Non-pigmented ciliary epithelial cell (primary cell): ENCODE data around the gene C12orf43.
A peak's percentile ranks its signal among the peaks of the same experiment; 100 is the strongest.
"Not testable (repeated sequence)": the region's sequence is repeated elsewhere in the genome, so short reads cannot be mapped to it uniquely, and the experiment has no call there.

Source experiments
- DNase-seq: peaks from one replicate; pipeline ENCODE4 v3.0.0-alpha.2; 2010; ENCODE audit warnings: low read depth

The C12orf43 gene

GRCh38 chr12:121015825-121016766 lies at the start of gene C12orf43:
Gene C12orf43, minus strand, starts transcription at chr12:121016487. Its CDS starts 13 bp downstream, at chr12:121016474.
- DNase-seq, result peak; percentile 63

GRCh38 chr12:121065345-121065744 lies 49.1 kb upstream of the C12orf43 start:
- DNase-seq, result no peak

GRCh38 chr12:121064586-121064985 lies 48.3 kb upstream of the C12orf43 start:
- DNase-seq, result not testable (repeated sequence)

GRCh38 chr12:121064116-121064515 lies 47.8 kb upstream of the C12orf43 start:
- no peak for DNase-seq

- no peak for DNase-seq
Observed at GRCh38 chr12:121062391-121063045, 46.2 kb upstream of the C12orf43 start.

- DNase-seq, result no peak
Observed at GRCh38 chr12:121061831-121062230, 45.5 kb upstream of the C12orf43 start.

GRCh38 chr12:121060149-121061001 lies 44.1 kb upstream of the C12orf43 start:
- DNase-seq, result no peak

- DNase-seq, result no peak
Observed at GRCh38 chr12:121059031-121059898, 43.0 kb upstream of the C12orf43 start.

GRCh38 chr12:121057794-121058193 lies 41.5 kb upstream of the C12orf43 start:
- DNase-seq, result no peak

GRCh38 chr12:121053706-121054105 lies 37.4 kb upstream of the C12orf43 start:
- DNase-seq, result no peak

- DNase-seq, result no peak
Observed at GRCh38 chr12:121050725-121051124, 34.4 kb upstream of the C12orf43 start.

GRCh38 chr12:121048442-121048841 lies 32.2 kb upstream of the C12orf43 start:
- no peak for DNase-seq

- not testable (repeated sequence) for DNase-seq
Observed at GRCh38 chr12:121047400-121047799, 31.1 kb upstream of the C12orf43 start.

GRCh38 chr12:121043067-121043466 lies 26.8 kb upstream of the C12orf43 start:
- DNase-seq, result no peak

- no peak for DNase-seq
Observed at GRCh38 chr12:121038861-121039668, 22.8 kb upstream of the C12orf43 start, which contains the start of gene OASL. Gene OASL, minus strand, starts transcription at chr12:121039246. Its CDS starts 275 bp downstream, at chr12:121038971.

GRCh38 chr12:121036810-121037326 lies 20.6 kb upstream of the C12orf43 start:
- peak; percentile 31 for DNase-seq

GRCh38 chr12:121034616-121035305 lies 18.5 kb upstream of the C12orf43 start:
- no peak for DNase-seq

GRCh38 chr12:121033625-121034349 lies 17.5 kb upstream of the C12orf43 start:
- no peak for DNase-seq
